Stomach (tissue), 9 donors: ENCODE data around the gene KCNH8. TPM values are rescaled to one million over a fixed set of nuclear protein-coding genes. Genes with fewer than 3 reads are reported as not detected.

Experiments used
- DNase-seq, 2 donors: peaks; one replicate each; pipeline versions ENCODE4 v3.0.0 to v3.0.0-alpha.2; 2013 to 2019
- H3K27ac ChIP-seq, 5 donors: fragments of 200-600 bp in 4 of 5; sonication (generic) in 4 of 5; one replicate each; pipeline ENCODE4 v1.5.1; 2013 to 2019; ENCODE audit warnings: mild to moderate bottlenecking in 1 of 5, moderate library complexity in 1 of 5
- H3K27me3 ChIP-seq, 3 donors: fragments of 200-600 bp; sonication (generic); one replicate each; pipeline ENCODE4 v1.5.1; 2017 to 2019; ENCODE audit warnings: mixed run types in 1 of 3
- H3K36me3 ChIP-seq, 4 donors: fragments of 200-600 bp; sonication (generic); 1 replicate in 3 of 4; 2 replicates in 1 of 4; pipeline ENCODE4 v1.5.1; 2016 to 2019
- H3K4me1 ChIP-seq, 4 donors: fragments of 200-600 bp; sonication (generic); one replicate each; pipeline ENCODE4 v1.5.1; 2016 to 2019
- H3K4me3 ChIP-seq, 4 donors: fragments of 200-600 bp; sonication (generic) in 3 of 4; one replicate each; pipeline ENCODE4 v1.5.1; 2016 to 2019; ENCODE audit warnings: mild to moderate bottlenecking in 1 of 4
- H3K9me3 ChIP-seq, 4 donors: fragments of 200-600 bp; sonication (generic); one replicate each; pipeline ENCODE4 v1.5.1; 2016 to 2019
- EP300 ChIP-seq: sonication (generic); formaldehyde crosslinking; IDR thresholded peaks from one replicate; pipeline ENCODE4 v1.6.1; 2017; ENCODE audit warnings: antibody characterized with exemption
- POLR2A ChIP-seq, 4 donors: fragments of 450-650 bp; IDR thresholded peaks; one replicate each; pipeline ENCODE4 v1.6.1; 2016; ENCODE audit warnings: antibody characterized with exemption in 4 of 4, control low read depth in 2 of 4, mild to moderate bottlenecking in 1 of 4, moderate library complexity in 1 of 4
- POLR2AphosphoS5 ChIP-seq, 3 donors: sonication (generic); formaldehyde crosslinking; IDR thresholded peaks; one replicate each; pipeline ENCODE4 v1.6.1; 2016; ENCODE audit warnings: antibody characterized with exemption in 3 of 3
- WGBS, 5 donors: extraction: QIAGEN DNeasy Blood & Tissue Kit in 3 of 5; methylation state at CpG; one replicate each; pipeline versions ENCODE4 v1.1.5 to v1.1.7; 2013 to 2018; 5-methylcytosine and 5-hydroxymethylcytosine counted together
- intact Hi-C: fragments of 100-400 bp; cut with DNase I; formaldehyde crosslinking; loops from one replicate; pipeline ENCODE4 v1.15.1; 2023; ENCODE audit warnings: low total_unique reads
- polyA plus RNA-seq, 3 donors: library from polyadenylated mRNA; stranded (reverse); fragments of 200-250 nt; gene quantifications; one replicate each; pipeline ENCODE4 v1.2.3, GENCODE V29; 2013
- total RNA-seq, 5 donors: library from RNA; depleted of rRNA; stranded (reverse); fragments of >200 nt; gene quantifications; one replicate each; pipeline versions ENCODE4 v1.1.0 to v1.2.3, GENCODE V29; 2014 to 2016
- TF ChIP-seq, protein P1 (sequence below), 7 experiments: fragments of 450-650 bp in 4 of 7; fragments of 200-600 bp in 3 of 7; sonication (generic) in 3 of 7; IDR thresholded peaks; one replicate each; pipeline ENCODE4 v1.5.1; 2016 to 2019; ENCODE audit warnings: antibody characterized with exemption in 7 of 7, control low read depth in 2 of 7, mild to moderate bottlenecking in 1 of 7
- donor health status: healthy with polysubstance abuse.
- donor health status: Bipolar disorder and iron deficiency.
- donor health status: healthy.

The KCNH8 gene
- total and polyA plus RNA-seq, 8 donors: 0.29 to 5.3 (median 0.89) TPM; not detected in 1

DNA sequence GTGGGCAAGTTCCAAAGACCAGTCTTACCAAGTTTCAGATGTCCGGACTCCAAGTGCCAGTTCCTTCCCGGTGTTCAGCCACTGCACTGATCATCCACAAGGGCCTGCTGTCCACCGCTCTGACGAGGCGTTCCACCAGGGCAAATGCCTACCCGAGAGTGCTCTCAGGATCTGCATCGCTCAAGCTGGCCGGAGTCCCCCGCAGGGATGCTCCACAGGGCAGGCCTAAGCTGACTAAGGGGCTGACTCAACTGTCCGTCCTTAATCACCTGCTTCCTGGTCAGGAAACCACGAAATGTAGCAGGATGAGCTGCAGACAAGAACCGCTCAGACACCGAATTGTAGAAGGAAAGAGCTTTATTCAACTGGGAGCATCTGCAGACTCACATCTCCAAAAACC, 341.6 kb downstream of the KCNH8 start:
- Histone ChIP-seq H3K27me3 (no peaks in the 10 kb centered on the region), H3K36me3 (no peaks in the 10 kb centered on the region), H3K27ac (no peak overlapping the region), H3K4me1 (no peaks in the 10 kb centered on the region), H3K9me3 (no peaks in the 10 kb centered on the region), H3K4me3 (no peak overlapping the region)
- WGBS, 5 donors: 91 to 95% (median 95%) methylated on average over 11 to 13 of the region's 13 CpGs
- DNase-seq: no peak
- TF ChIP-seq POLR2AphosphoS5 (IDR thresholded peaks at IDR 0.05): no peak
- no peak for TF ChIP-seq EP300
- TF ChIP-seq POLR2A (IDR thresholded peaks at IDR 0.05): no peak
- TF ChIP-seq, protein P1, sequence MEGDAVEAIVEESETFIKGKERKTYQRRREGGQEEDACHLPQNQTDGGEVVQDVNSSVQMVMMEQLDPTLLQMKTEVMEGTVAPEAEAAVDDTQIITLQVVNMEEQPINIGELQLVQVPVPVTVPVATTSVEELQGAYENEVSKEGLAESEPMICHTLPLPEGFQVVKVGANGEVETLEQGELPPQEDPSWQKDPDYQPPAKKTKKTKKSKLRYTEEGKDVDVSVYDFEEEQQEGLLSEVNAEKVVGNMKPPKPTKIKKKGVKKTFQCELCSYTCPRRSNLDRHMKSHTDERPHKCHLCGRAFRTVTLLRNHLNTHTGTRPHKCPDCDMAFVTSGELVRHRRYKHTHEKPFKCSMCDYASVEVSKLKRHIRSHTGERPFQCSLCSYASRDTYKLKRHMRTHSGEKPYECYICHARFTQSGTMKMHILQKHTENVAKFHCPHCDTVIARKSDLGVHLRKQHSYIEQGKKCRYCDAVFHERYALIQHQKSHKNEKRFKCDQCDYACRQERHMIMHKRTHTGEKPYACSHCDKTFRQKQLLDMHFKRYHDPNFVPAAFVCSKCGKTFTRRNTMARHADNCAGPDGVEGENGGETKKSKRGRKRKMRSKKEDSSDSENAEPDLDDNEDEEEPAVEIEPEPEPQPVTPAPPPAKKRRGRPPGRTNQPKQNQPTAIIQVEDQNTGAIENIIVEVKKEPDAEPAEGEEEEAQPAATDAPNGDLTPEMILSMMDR (IDR thresholded peaks at IDR 0.05): no peak
- intact Hi-C loops: no loop called here

DNA sequence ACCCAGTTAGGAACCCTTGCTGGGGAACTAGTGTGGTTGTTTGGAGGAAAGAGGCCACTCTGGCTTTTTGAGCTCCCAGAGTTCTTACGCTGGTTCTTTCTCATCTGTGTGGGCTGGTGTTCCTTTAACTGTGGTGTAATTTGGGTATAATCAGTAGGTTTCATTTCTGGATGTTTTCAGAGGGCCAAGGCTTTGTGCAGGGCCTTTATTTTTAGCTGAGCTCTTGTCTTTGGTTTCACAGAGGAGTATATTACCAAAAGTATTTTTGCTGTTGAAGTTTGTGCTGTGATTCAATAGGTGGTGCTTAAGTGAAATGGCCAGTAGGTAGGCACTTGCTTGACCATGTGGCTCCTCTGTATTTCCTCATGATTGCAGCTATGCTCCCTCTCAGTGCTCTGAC, 357.9 kb downstream of the KCNH8 start:
- intact Hi-C loops: no loop called here

DNA sequence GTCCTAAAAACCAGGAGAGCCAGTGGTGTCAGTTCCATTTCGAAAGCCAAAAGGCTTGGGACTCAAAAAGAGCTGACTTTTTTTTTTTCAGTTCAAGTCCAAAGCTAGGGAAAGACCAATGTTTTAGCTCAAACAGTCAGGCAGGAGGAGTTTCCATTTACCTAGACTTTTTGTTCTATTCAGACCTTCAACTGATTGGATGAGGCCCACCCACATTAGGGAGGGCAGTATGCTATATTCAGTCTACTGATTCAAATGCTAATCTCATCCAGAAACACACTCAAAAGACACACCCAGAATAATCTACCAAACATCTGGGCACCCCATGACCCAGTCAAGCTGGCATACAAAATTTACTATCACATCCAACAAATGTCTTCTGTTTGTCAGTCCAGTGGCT, 374.0 kb downstream of the KCNH8 start:
- H3K9me3 ChIP-seq: no peaks in the 10 kb centered on the region
- intact Hi-C loops: no loop called here
- H3K4me1 ChIP-seq: no peaks in the 10 kb centered on the region
- no peak for DNase-seq
- TF ChIP-seq POLR2A (IDR thresholded peaks at IDR 0.05): no peak
- TF ChIP-seq, protein P1 (IDR thresholded peaks at IDR 0.05): no peak
- no peak for TF ChIP-seq POLR2AphosphoS5 (IDR thresholded peaks at IDR 0.05)
- TF ChIP-seq EP300: no peak
- no peak overlapping the region for H3K4me3 ChIP-seq
- WGBS, 5 donors: 79 to 97% (median 90%) methylated on average over 1 of the region's 1 CpG
- H3K36me3 ChIP-seq: no peaks in the 10 kb centered on the region
- no peaks in the 10 kb centered on the region for H3K27me3 ChIP-seq
- no peak overlapping the region for H3K27ac ChIP-seq

More for the DNA sequence above, 357.9 kb downstream of the KCNH8 start:
- Histone ChIP-seq H3K27me3 (no peaks in the 10 kb centered on the region), H3K36me3 (no peaks in the 10 kb centered on the region), H3K27ac (no peak overlapping the region), H3K4me3 (no peak overlapping the region), H3K9me3 (no peaks in the 10 kb centered on the region), H3K4me1 (no peaks in the 10 kb centered on the region)
- WGBS, 5 donors: 82 to 98% (median 95%) methylated on average over 1 of the region's 1 CpG
- no peak for TF ChIP-seq POLR2A (IDR thresholded peaks at IDR 0.05)
- no peak for TF ChIP-seq POLR2AphosphoS5 (IDR thresholded peaks at IDR 0.05)
- TF ChIP-seq, protein P1 (IDR thresholded peaks at IDR 0.05): no peak
- TF ChIP-seq EP300: no peak
- DNase-seq: no peak

DNA sequence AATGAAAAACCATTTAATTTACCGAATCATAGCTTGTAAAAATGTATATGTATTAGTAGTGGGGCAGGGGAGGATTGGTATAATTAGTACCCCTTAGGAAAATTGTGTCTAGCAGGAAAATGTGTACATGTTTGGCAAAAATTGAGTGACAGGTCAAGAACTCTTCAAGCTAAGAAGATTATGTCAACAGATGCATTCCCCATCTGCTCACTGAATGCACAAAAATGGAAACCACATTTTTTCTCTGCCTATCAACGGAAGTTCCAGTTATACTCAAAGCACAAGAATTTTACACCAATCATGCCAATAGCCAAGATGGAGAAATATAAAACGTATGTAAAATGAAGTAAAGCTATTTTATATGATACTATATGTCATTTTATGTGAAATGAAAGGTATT, 377.8 kb downstream of the KCNH8 start:
- H3K36me3 ChIP-seq: no peaks in the 10 kb centered on the region
- WGBS, 5 donors: 82 to 88% (median 83%) methylated on average over 3 of the region's 3 CpGs
- H3K9me3 ChIP-seq: no peaks in the 10 kb centered on the region
- no peaks in the 10 kb centered on the region for H3K4me1 ChIP-seq
- no peaks in the 10 kb centered on the region for H3K27me3 ChIP-seq
- TF ChIP-seq POLR2AphosphoS5 (IDR thresholded peaks at IDR 0.05) (no peak), EP300 (no peak), POLR2A (IDR thresholded peaks at IDR 0.05) (no peak)
- TF ChIP-seq, protein P1 (IDR thresholded peaks at IDR 0.05): no peak
- no peak overlapping the region for H3K27ac ChIP-seq
- DNase-seq: no peak
- intact Hi-C loops: no loop called here
- H3K4me3 ChIP-seq: no peak overlapping the region
